DMS114 treated with DMSO at 0.1 percent for 48 hours (cell line): Measurements from ENCODE around the gene SLMAP.
"Not testable (repeated sequence)": the region's sequence is repeated elsewhere in the genome, so short reads cannot be mapped to it uniquely, and the experiment has no call there.

Source experiments
- DNase-seq: peaks from one replicate; lab custom pipeline; 2025; ENCODE audit not compliant: unreplicated experiment; lab: John Stamatoyannopoulos, UW

The SLMAP gene

DNA sequence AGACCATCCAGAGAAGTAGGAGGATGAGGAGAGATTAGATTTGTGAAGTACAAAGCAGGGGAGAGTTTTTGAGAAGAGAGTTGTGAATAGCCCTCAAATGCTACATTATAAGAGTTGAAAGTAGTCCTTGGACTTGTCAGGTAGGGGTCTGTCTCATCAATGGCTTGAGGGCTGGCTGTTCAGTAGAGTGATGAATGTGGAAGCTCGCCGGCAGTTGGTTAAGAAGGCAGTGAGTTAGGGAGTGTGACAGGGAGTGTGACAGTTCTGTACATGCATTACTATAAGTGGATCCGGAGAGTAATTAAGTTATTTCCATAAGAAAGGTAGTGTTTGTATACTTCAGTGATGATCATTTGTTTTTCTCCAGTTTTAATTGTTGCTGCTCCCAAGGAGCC lies 32.5 kb downstream of the SLMAP start:
- DNase-seq, result no peak

GRCh38 chr3:57791245-57791644 lies 35.1 kb downstream of the SLMAP start:
- no peak for DNase-seq

- DNase-seq, result no peak
Measured at GRCh38 chr3:57792198-57792597, 36.1 kb downstream of the SLMAP start.

GRCh38 chr3:57793737-57794187 lies 37.7 kb downstream of the SLMAP start:
- DNase-seq, result no peak

- DNase-seq, result no peak
Measured at GRCh38 chr3:57794501-57794900, 38.4 kb downstream of the SLMAP start.

GRCh38 chr3:57794951-57795350 lies 38.8 kb downstream of the SLMAP start:
- no peak for DNase-seq

GRCh38 chr3:57796261-57796660 lies 40.2 kb downstream of the SLMAP start:
- no peak for DNase-seq

- no peak for DNase-seq
Measured at GRCh38 chr3:57797701-57798487, 41.8 kb downstream of the SLMAP start.

DNA sequence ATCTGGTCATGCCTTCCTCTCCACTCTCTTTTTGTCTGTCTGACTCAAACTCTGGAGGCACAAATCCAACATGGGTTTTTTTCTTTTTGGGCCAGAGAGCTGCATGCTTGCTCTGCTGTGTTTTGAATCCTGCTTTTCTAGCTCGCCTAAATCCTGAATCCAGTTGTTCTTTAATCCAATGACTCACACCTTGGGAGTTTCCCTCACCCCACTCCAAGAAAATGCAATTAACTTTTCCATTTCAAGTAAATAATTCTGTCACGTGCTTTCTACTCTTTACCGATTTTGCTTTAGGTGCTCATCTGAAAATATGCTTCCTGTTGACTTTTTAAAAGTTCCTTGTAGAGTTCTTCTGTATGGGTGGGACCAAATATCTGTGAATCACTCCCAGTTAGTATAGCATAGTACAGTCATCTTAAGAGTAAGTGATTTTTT lies 47.6 kb downstream of the SLMAP start:
- no peak for DNase-seq

- DNase-seq, result no peak
Measured at GRCh38 chr3:57805266-57805665, 49.2 kb downstream of the SLMAP start.

DNA sequence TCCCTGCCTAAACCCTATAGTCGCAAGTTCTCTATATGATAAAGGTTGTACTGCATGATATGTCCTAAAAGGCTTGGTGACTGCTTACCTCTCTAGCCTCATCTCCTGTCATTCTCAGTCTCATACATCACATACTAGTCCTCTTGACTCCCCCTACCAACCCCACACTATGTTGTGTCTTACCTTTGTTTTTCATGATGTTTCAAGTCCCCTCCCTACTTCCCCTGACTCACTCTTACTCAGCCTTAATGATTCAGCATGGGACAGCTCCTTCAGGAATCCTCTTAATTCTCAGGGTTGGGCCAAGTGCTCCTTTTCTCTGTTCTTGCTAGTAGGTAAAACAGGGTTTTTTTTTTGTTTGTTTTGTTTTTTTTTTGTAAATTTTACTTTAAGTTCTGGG lies 49.6 kb downstream of the SLMAP start:
- no peak for DNase-seq

- DNase-seq, result not testable (repeated sequence)
Measured at GRCh38 chr3:57806195-57806594, 50.1 kb downstream of the SLMAP start.

DNA sequence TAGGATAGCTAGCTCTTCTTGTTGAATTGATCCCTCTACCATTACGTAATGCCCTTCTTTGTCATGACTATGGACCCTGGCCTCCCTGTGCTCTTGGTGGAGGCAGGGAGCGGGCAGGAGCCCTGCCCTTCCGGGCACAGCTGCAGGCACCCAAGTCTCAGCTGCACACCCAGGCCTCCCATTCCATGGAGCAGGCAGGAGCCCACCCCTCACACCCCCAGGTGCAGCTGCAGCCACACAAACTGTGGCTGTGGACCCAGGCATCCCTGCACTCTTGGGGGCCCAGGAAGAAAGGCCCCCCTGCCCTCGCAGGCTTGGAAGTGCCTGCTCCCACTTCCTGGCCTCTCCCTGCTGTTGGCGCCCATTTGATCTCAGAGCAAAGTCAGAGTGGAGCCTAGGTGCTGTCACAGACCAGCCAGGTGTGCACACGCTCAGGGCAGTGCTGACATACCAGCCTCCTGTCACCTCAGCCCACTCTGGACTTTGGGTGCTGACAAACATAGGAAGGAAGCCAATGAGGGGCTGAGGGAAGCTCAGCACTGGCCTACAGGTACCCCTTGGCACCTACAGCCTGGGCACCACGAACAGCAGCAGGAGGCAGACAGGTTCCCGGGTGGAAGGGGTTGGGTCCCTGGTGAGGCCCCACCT lies 53.0 kb downstream of the SLMAP start:
- DNase-seq, result no peak

- no peak for DNase-seq
Measured at GRCh38 chr3:57809609-57809968, 53.5 kb downstream of the SLMAP start.

GRCh38 chr3:57810048-57810447 lies 53.9 kb downstream of the SLMAP start:
- no peak for DNase-seq

GRCh38 chr3:57810471-57811137 lies 54.5 kb downstream of the SLMAP start:
- DNase-seq, result no peak

DNA sequence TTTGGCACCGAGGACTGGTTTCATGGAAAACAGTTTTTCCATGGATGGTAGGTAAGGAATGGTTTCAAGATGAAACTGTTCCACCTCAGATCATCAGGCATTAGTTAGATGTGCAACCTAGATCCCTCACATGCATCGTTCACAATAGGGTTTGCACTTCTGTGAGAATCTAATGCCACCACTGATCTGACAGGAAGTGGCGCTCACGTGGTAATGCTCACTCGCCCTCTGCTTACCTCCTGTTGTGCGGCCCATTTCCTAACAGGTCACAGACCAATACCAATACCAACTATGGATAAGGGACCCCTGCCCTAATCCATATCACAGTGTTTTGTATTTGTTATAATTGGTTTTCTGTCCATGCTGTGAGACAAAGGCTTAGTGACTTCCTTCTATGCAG lies 58.9 kb downstream of the SLMAP start:
- DNase-seq, result no peak

- DNase-seq, result no peak
Measured at GRCh38 chr3:57816471-57817095, 60.5 kb downstream of the SLMAP start.

DNA sequence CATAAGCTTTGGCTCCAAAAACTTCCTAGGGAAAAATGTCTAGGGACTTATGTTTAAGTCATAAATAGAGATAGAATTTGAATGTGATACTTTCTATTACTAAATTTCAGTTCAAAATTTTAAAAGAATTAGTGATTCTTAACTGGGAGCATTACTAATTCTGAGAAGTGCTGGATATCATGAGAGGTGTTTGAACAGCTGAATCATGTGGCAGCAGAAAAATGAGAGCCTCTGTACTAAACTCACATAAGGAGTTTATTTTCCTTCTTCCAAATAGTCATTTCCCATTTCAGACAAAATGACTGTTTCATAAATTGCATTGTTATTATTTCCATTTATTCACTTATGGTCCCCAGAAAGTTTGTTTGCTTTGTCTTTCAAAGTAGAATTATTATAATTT lies 62.7 kb downstream of the SLMAP start:
- no peak for DNase-seq

DNA sequence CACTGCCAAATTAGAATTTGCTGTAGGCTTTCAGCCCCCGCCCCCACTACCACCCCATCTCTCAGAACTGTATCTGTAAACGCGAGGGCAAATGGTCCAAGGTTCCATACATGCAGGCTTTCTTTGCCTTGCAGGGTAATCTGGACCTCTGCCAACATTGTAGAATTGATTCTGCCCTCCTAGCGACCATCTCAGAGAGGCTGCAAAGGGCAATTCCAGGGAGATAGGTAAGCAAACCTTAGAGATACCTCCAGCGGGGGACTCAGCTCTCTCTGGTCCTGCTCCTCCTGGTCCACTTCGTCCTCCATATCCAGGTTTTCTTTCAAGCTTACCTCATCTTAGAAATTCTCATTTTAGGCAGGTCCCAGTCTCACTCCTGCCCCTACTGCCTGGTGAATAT lies 64.4 kb downstream of the SLMAP start:
- no peak for DNase-seq

- no peak for DNase-seq
Measured at GRCh38 chr3:57821765-57822164, 65.7 kb downstream of the SLMAP start.

GRCh38 chr3:57822686-57823085 lies 66.6 kb downstream of the SLMAP start:
- no peak for DNase-seq
